Skin of body (tissue), 2 donors: Measurements from ENCODE around the gene WWOX. TPM values are rescaled to one million over a fixed set of nuclear protein-coding genes. Genes with fewer than 3 reads are reported as not detected.

ENCODE experiments used
- DNase-seq: peaks from one replicate; lab custom pipeline; 2025; lab: John Stamatoyannopoulos, UW
- total RNA-seq: library from RNA; depleted of rRNA; stranded (reverse); fragments of >200 nt; gene quantifications from one replicate; pipeline ENCODE4 v1.2.3, GENCODE V29; 2014

The WWOX gene
- total RNA-seq, 1 donor from 2014 or later: 30.5 TPM

DNA sequence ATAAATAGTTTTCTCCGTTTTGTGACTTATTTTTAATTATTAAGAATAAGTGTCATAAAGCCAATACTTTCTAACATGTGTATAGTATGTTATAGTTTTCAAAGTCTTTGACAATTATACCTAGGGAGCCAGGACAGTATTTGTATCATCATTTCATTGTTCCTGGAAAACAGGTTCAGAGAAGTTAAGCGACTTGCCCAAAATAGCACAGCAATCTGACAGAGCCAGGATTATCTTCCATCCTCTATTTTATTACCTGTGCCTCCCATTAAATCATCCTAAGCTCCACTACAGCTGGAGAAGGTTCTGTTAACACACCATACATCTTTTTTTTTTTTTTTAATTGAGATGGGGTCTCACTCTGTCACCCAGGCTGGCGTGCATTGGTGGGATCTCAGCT, 782.7 kb downstream of the WWOX start:
- no peak for DNase-seq

DNA sequence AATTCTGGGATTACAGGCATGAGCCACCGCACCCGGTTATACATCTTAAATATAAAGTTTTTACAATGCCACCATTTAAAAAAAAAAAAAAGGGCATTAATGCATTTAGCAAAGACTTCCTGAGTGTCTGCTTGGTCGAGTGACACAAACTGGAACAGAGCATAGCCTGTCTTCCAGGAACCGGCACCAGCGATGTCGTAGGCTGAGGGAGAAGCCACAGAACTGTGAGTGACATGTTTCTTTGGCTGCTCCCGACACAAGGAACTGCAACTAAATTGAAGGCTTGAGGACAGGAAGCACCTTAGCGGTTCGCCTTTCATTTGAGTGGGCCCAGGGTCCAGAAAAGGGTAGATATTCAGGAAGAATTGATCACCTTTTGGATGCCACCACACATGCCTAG, 783.3 kb downstream of the WWOX start:
- no peak for DNase-seq

DNA sequence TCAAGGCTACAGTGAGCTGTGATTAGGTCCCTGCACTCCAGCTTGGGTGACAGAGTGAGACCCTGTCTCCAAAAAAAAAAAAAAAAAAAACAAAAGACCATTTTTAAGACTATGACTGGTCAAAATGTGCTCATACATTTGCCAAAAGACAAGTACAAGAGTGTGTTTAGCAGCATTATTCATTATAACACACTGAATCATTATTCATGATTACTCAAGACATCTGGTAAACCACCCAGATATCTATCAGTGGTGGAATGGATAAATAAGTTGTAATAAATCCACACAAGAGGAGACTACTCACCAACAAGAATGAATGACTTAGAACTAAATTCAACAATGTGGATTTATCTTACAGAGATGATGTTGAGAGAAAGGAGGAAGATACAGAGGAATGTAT, 784.8 kb downstream of the WWOX start:
- DNase-seq: no peak

DNA sequence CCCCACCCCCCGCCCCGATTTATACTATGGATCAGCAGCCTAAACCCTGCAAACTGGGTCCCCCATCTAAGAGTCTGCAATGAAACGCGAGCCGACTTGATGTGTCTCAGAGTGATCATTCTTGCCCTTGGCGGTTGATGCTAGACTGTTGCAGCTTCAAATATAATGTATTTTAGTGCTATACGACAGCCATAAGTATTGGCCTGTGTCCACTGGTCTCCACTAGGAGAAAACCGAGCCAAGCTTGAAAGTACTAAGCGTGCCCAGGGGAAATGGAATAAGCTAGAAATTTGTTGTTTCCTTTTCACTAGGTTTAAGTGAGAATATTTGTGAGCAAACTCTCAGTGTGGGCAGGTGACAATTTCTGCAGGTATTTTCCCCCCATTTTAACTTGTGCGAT, 789.9 kb downstream of the WWOX start:
- DNase-seq: no peak

DNA sequence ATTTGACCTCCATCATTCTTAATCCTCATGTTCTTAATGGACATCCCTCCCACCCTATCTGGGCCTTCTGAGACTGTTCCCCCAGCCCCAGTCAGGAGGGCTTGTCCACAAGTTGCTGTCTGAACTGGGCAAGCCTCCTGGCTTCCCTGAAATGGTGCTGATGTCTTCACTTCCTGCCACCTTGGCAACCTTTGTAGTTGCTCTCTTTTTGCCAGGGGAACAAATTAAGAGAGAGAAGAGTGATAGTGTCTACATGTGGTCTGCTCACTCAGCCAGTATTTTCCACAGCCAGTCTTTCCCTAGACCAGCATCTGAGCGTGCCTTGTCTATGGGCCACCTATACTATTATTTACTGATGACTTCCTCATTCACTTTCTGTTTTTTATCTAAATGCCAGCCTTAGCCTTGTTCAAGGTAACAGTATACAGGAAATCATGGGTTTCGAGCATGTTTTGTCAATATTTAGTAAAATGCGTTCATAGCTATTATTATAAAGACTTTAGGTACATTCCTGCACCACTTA, 791.0 kb downstream of the WWOX start:
- DNase-seq: no peak

DNA sequence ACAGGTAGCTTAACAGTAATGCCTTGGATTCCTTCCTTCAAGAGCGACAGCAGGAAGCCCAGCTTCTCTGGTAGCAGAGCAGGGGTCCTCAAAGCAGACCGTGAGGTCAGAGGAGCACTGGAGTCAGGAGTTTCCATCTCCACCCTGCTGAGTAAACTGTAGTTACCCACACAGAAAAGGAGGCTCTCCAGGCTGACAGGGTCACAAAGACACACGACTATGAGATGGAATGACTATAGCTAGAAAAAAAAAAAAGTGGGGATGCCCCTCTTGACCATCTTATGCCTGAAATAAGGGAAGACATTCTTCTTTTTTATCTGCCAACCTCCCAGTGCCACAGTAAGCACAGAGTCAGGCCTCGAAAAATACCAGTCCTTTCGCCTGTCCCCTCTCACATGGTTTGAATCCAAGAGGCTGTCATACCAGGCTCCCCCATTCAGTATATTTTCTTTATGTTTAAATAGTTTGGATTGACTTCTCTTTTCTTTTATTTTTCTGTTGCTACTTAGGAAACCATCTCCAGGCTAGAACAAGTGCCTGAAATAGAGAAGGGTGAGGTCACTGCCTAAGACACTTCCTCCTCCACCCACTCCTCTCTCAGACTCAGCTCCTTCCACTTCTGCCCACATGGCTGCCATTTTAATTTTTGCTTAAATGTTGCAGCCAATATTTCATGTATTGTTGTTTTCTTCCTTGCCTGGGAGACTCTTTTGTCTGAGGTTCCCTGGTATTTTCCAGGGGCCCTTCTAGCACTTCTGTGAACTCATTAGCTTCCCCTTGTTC, 793.7 kb downstream of the WWOX start:
- no peak for DNase-seq

DNA sequence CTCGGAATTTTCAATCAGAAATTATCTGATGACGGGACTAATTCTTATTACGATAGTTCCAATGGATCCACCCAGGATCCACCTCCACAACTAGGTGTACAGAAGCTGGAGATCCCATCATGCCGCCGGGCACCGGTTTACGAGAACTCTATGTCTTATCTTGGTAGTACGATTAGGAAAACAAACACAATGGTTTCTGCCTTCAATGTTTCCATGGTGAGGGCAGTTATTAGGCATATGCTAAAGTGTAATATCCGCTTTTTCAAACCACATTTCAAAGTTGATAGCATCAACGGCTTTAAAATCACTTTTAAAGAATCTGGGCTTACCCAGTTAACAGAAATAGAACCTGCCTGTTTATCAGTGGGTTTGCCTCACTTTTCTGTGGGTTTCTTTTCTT, 795.4 kb downstream of the WWOX start:
- DNase-seq: no peak

DNA sequence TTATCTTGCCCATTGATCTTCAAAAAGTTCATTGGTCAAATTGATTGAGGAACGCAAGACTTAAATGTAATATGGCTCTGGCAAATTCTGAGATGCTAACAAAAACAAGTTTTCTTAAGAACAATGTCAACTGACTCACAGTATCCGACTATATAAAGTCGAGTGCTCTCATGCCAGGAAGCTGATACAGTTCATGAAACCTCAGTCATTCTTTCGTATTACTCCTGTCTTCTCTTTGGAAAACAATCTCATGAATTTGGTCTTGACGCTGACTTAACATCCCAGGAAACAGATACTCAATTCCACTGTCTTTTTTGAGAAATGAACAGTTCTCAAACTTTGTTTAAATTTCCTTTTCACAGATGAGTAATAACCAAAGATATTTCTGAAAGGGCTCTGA, 796.2 kb downstream of the WWOX start:
- DNase-seq: no peak

DNA sequence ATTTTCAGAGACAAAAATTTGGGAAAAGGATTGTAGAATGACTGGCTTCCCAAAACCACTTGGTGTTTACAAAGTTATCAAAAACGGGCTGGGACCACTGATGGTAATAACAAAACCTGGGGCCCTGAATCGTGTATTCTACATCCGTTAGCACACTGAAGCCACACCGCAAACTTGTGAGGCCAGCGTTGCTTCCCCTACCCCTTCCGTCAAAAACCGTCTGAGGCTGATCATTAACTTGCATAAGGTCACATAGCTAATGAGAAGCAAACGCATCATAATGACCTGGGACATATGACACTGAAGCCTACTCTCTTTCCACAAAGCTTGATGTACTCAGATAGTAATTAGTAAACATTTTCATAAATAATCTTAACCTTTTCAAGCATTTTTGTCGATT, 796.8 kb downstream of the WWOX start:
- no peak for DNase-seq

DNA sequence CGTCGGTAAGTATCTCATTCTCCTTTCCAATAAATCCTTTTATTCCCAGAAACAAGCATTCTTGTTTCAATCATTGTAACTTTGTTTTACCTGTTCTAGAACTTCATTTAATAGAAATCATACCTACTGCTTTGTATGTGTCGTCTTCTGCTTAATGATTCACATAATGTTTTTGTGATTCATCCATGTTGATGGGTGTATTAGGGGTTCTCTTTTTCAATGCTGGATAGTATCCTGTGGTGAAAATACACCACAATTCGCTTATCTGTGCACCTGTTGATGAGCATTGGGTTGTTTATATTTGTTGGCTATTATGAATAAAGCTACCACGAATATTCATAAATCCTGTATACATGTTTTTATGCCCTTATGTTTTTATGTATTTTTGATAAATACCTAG, 797.8 kb downstream of the WWOX start:
- DNase-seq: no peak

DNA sequence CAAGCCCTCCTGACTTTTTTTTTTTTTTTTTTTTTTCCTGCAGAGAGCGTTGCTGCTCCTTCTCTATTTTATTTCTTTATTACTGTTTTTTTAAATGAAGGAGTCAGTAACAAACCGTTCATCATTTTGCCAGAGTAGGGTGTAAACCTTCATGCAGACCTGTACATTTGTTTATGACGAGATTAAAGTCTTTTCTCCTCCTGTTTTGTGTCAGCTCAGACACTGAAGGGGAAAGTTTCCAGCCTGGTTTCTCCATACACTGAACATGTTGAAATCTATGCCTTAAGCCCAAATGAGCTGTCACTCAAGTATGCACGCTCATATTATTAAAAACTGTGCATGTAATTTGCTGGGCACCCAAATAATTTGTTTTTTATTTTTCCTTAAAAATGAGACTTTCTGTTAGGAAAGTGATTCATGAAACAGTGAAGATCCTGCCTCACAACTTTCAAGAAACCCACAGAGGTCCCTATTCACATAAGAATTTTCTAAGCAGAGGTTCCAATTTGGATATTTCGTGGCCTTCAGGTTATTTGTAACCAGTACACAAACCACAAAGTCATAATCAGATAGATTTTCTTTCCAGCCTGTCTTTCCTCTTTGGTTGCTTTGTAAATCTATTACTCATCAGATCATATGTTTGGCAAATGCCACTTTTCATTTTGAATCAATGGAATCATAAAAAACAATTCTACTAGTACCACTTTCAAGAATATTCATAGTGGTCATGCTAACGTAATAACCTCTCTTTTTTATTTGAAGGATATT, 800.8 kb downstream of the WWOX start:
- DNase-seq: no peak

DNA sequence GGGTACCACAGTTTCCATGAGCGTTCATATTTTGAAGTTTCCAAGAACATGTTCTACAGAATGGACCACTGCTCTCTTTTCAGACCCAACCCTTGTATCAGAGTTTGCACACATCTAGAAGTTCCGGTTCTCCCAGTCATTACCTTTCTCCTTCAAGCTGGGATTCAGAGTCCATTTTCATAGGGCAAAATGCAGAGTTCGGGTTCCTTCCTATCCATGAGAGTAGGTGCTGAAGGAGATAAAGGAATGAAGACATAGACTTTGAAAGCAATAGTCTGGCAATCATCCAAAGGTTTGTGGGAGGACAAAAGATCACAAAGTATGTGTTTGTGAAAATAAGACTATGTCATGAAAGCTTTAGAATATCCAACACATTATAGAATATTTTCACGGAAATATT, 801.5 kb downstream of the WWOX start:
- DNase-seq: no peak

DNA sequence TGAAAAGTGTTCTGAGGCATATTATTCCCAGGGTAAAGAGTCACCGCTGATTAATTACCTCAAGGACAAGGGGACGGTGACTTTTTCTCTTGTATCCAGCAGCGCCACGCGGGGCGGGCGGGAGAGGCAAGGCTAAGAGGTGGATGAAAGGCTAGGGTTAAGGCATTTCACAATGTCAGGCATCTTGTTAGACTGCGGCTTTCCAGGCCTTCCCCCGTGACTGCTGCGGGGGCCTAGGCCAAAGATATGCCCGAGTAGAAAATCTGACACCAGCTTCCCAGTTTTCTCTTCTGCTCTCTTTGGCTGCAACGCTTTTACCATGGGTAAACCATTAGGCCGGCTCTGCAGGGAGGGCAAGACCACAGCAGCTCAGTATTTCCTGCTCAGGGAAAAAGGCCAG, 802.9 kb downstream of the WWOX start:
- no peak for DNase-seq

DNA sequence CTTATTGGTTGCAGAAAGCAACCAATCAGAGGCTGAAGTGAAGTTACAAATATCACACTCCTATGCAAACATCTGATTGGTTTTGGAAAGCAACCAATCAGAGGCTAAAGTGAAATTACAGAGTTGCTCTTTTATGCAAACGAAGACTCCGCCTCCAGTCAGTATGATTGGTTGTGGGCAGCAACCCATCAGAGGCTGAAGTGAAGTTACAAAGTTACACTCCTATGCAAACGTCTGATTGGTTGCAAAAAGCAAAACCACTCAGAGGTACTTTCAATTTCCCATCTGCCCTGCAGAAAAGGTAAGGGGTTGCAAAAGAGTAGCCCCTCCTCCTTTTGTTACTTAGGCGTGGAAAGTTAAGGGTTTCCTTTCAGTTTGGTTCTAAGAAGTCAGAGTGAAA, 803.8 kb downstream of the WWOX start:
- no peak for DNase-seq

DNA sequence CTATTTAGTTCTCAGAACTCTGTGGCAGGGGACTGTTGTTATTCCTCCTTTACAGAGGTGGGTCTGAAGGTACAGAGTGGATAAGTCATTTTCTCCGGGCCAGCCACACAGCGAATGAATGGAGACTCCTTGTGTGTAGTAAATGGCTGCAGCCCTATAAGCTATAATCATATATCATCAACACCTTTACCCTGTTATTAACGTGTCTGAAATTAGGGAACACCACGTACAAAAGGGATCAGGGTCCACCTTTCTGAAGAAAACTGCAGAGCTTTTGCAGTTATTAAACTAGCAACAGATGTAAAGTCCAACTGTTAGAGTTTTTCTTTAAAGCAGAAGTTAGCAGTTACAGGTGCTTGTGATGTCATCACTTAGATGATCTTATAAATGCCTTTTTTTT, 804.4 kb downstream of the WWOX start:
- no peak for DNase-seq

DNA sequence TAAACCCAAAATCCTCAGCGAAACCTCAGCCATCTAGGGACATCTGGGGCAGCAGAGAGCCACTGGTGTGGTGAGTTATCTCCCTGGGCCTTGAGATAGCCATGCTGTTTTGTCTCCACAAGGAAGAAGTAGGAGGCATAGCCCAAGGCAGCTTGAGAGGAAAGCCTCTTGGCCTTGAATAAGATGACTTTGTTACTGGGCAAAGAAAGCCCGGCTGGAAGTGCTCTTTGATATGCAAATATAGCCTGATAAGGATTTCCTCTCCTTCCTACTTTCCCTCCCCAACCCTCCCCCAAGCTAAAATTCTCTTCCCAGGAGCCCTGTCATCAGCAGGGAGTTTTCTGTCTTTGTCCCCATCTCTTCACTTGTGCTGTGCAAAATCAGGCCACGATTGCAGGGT, 806.7 kb downstream of the WWOX start:
- no peak for DNase-seq

DNA sequence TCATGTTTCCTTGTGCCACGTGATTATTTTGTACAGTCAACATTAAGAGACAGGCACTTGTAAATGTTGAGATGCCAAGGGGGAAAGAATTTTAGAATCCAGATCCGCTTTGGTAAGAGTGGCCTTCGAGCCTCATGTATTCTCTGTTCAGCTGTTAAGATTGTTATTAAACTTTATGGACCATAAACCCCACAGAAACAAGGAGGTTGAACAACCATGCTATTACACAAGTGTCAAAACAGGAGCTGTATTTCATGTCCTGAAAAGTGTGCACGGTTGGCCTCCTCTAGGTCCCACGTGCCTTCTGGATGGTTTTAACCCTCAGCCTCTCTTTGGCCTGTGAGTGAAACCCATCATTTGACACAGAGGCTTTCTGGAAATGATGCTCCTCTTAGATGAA, 809.8 kb downstream of the WWOX start:
- DNase-seq: no peak

DNA sequence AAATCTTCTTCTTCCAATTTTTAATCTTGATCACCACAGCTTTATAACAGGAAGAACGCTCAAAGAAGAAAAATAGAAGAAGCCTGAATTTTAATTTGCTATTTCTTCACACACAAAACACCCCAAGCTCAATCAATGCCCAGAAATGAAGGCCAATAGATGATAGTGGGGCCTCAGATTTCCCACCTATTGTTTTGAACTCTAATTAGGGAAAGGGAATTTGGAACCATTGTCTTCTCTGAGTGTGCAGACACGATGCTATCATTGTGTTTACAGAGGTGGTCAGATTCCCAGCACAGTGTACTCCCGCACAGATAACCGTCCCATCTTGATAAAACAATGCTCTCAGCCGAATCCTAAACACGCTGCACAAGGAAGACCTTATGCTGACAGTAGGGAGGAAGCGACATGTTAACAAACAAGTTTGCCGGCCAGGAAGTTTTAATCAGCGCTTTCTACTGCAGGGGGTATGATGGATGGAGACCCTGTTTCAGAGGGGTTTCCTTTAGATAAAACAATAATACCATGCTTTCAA, 816.4 kb downstream of the WWOX start:
- DNase-seq: no peak

DNA sequence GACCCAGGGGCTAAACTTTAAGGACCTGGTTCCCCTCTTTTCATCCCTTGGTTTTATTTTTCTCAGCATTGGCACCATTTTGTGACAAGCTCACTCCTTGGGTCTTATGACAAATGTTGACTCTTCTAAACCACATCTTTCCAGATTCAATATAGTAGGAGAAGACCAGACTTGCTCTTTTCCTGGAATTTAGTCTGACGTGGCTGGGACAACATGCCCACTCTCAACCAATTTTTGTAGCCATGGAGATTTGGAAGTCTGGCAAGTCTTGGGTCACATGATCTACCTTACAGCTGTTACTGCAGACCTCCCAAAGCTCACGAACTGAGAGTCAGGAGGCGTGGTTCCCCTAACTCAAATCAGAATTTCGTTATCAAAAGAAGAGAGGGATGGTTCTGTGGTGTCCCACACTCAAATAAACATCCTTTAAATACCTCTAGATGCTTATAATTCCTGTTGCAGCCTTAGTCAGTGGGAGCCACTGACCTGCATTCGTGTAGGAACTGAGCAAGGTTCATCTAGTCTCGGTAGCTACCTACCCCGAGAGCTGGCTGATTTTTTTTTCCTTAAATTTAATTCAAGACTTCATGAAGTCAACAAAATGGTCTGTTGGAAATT, 817.6 kb downstream of the WWOX start:
- no peak for DNase-seq

DNA sequence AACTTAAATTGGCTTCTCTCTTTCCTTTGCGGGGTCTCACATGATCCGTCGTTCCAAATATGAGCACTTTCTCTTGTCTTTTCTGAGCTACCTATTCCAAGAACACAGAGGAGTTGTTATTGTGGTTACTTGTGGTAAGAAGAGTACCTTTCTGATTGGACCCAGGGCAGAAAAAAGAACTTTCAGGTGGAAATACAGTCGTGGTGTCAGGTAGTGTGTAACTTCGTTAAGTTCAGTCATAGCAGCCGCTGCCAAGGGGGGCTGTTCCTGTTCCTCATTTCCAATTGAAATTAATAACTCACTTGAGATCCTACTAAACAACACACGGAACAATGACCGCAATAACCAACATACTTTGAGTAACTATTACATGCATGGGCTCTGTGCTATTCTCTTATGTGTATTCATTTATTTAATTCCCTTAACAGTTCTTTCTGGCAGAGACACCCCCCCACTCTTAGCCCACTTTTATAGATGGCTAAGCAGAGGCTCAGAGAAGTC, 819.4 kb downstream of the WWOX start:
- DNase-seq: no peak

DNA sequence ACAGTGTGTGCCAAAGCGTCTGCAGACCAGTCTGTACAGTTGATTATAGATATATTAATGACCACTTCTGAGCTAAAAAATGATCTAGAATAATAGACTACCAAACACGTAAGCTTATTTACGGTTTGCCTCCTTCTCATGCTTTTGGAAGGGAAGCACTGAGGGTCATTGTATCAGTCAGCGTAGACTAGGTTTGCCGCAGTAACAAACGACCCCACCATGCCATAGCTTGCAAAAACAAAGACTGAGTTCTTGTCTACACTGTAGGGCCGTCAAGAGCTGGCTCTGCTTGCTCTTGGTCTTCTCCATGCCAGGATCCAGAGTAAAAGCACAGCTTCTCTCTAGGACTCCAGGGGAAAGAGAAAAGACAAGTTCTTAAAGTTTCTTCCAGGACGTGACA, 820.4 kb downstream of the WWOX start:
- DNase-seq: no peak

DNA sequence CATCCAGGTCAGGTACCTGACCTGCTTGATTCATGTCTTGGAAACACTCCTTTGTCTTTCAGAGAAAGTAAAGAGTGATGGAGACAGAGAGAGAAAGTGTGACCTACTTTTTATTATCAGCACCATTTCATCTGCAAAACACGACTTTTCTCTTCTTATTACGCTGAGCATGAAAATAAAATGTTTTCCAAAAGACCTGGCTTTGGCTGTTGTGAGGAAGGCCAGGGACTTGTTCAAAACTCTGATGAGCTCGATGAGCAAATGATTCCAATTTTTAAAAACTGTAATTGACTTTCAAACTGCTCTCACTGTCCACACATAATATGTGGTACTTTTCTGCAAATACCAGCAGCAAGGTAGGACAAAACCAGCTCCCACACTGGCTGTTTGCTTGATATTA, 821.2 kb downstream of the WWOX start:
- no peak for DNase-seq
